Spleen (tissue), 7 donors: ENCODE measurements around the gene PTPRU.

Source experiments
- CTCF ChIP-seq, 11 experiments: fragments of 200-600 bp in 7 of 11; fragments of 450-650 bp in 4 of 11; sonication (generic) in 4 of 11; IDR thresholded peaks in 8 of 11; conservative IDR thresholded peaks in 3 of 11; 1 replicate in 7 of 11; 2 replicates in 4 of 11; pipeline versions ENCODE4 v1.4.0 to v1.8.0; 2016 to 2021; ENCODE audit warnings: antibody characterized with exemption in 11 of 11, inconsistent platforms in 4 of 11, mild to moderate bottlenecking in 1 of 11
- POLR2AphosphoS5 ChIP-seq, 3 donors: sonication (generic); formaldehyde crosslinking; IDR thresholded peaks; one replicate each; pipeline ENCODE4 v1.5.1; 2017; ENCODE audit warnings: antibody characterized with exemption in 3 of 3
- donor health status: DM: no; HTN: no; CAD: no; lungs with moderate emphysema.
- donor health status: DM: no; HTN: no; CAD: no.
- donor health status: DM: no; HTN: no; CAD: no.

GRCh38 chr1:29223521-29223920 lies 12.8 kb upstream of the PTPRU start:
- TF ChIP-seq CTCF (IDR thresholded peaks at IDR 0.05 in 8 of 11, conservative IDR thresholded peaks at IDR 0.05 in 3 of 11) (no peak), POLR2AphosphoS5 (IDR thresholded peaks at IDR 0.05) (no peak)
